ENCODE measurements around the gene CDH15.
"Not testable (repeated sequence)": the region's sequence is repeated elsewhere in the genome, so short reads cannot be mapped to it uniquely, and the experiment has no call there.

The CDH15 gene

GRCh38 chr16:89188471-89189357 lies 17.2 kb downstream of the CDH15 start:
- not testable (repeated sequence) for DNase-seq

- no peak for DNase-seq
These were observed 17.9 kb downstream of the CDH15 start for GRCh38 chr16:89189358-89190025.

GRCh38 chr16:89190150-89190958 lies 18.8 kb downstream of the CDH15 start:
- no peak for DNase-seq

- no peak for DNase-seq
These were observed 19.7 kb downstream of the CDH15 start for GRCh38 chr16:89191033-89191900.

- no peak for DNase-seq
These were observed 20.3 kb downstream of the CDH15 start for GRCh38 chr16:89191901-89192185.

- not testable (repeated sequence) for DNase-seq
These were observed 20.8 kb downstream of the CDH15 start for GRCh38 chr16:89192186-89192955.

- DNase-seq: no peak
These were observed 21.5 kb downstream of the CDH15 start for GRCh38 chr16:89192956-89193575.

GRCh38 chr16:89193576-89194293 lies 22.2 kb downstream of the CDH15 start:
- no peak for DNase-seq

- no peak for DNase-seq
These were observed 23.1 kb downstream of the CDH15 start for GRCh38 chr16:89194340-89195311.

- DNase-seq: no peak
These were observed 24.1 kb downstream of the CDH15 start for GRCh38 chr16:89195521-89196171.

GRCh38 chr16:89197033-89197632 lies 25.6 kb downstream of the CDH15 start:
- no peak for DNase-seq

- DNase-seq: no peak
These were observed 26.3 kb downstream of the CDH15 start for GRCh38 chr16:89197633-89198416.

GRCh38 chr16:89198417-89199240 lies 27.1 kb downstream of the CDH15 start:
- DNase-seq: no peak

- DNase-seq: no peak
These were observed 27.9 kb downstream of the CDH15 start for GRCh38 chr16:89199241-89200123.

GRCh38 chr16:89200124-89200849 lies 28.7 kb downstream of the CDH15 start, which contains the start of gene SLC22A31:
Gene SLC22A31, minus strand, starts transcription at chr16:89200537. Its CDS starts 36 bp downstream, at chr16:89200501.
- no peak for DNase-seq

Data from GOT3 (cell line).